ENCODE data around the gene CLDN14. TPM values are rescaled to one million over a fixed set of nuclear protein-coding genes. Genes with fewer than 3 reads are reported as not detected.
"Not testable (repeated sequence)": the region's sequence is repeated elsewhere in the genome, so short reads cannot be mapped to it uniquely, and the experiment has no call there.

Gene CLDN14
- total and polyA plus RNA-seq, 4 donors, result 0.08 to 0.49 (median 0.15) TPM; not detected in 1

DNA sequence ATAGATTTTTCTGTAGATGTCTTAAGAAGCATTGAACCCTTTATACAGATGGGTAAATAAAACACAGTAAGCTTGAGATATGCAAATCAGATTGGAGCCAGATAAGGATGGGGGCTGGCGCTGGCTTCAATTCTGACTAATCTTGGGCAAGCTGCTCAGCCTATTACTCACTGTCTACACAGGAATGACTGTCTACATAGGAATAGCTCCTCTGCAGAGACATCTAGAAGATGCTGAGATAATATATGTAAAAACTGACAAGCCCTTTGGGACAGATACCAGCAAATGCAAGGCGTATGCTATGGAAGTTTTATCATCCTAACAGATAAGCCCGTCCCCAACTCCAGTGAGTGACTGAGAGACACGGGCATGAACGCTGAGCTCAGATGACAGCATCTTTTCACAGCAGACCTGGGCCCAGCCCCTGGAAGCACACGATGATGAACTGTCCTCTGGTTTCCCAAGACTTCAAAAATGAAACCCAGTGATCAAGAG lies 1.7 kb downstream of the CLDN14 start:
- WGBS, 2 donors, result 79 to 88% methylated on average over 6 of the region's 6 CpGs
- Histone ChIP-seq H3K9ac (ENCODE audit: insufficient read depth in 1 of 2, low read length in 2 of 2) (no peak overlapping the region), H3K27ac (ENCODE audit: low read depth in 1 of 2, low read length in 1 of 2) (no peak overlapping the region), H3K36me3 (ENCODE audit: control insufficient read depth in 4 of 4, insufficient read depth in 4 of 4, low read length in 4 of 4) (no peaks in the 10 kb centered on the region), H3K4me1 (ENCODE audit: control insufficient read depth in 5 of 5, insufficient read depth in 5 of 5, low read length in 5 of 5) (peaks cover 0 to 35% (median 19%) of the 10 kb centered on the region in 5 donors), H3K27me3 (ENCODE audit: control insufficient read depth in 3 of 3, insufficient read depth in 3 of 3, low read length in 2 of 3) (no peaks in the 10 kb centered on the region), H3K4me3 (no peak overlapping the region), H3K9me3 (ENCODE audit: control insufficient read depth in 4 of 4, insufficient read depth in 3 of 4, low read length in 3 of 4) (no peaks in the 10 kb centered on the region)
- ATAC-seq (ENCODE audit: insufficient read depth, low FRiP score) (no peak), DNase-seq (no peak)
- no peak for TF ChIP-seq CTCF (IDR thresholded peaks at IDR 0.05; ENCODE audit: control extremely low read depth, extremely low read depth)

- Histone ChIP-seq H3K4me3 (no peak overlapping the region), H3K9ac (ENCODE audit: insufficient read depth in 1 of 2, low read length in 2 of 2) (no peak overlapping the region), H3K27ac (ENCODE audit: low read depth in 1 of 2, low read length in 1 of 2) (no peak overlapping the region), H3K27me3 (ENCODE audit: control insufficient read depth in 3 of 3, insufficient read depth in 3 of 3, low read length in 2 of 3) (no peaks in the 10 kb centered on the region), H3K36me3 (ENCODE audit: control insufficient read depth in 4 of 4, insufficient read depth in 4 of 4, low read length in 4 of 4) (no peaks in the 10 kb centered on the region), H3K4me1 (ENCODE audit: control insufficient read depth in 5 of 5, insufficient read depth in 5 of 5, low read length in 5 of 5) (peaks cover 0 to 35% (median 19%) of the 10 kb centered on the region in 5 donors), H3K9me3 (ENCODE audit: control insufficient read depth in 4 of 4, insufficient read depth in 3 of 4, low read length in 3 of 4) (no peaks in the 10 kb centered on the region)
- TF ChIP-seq CTCF (IDR thresholded peaks at IDR 0.05; ENCODE audit: control extremely low read depth, extremely low read depth), result no peak
- DNase-seq, result no peak
- WGBS, 2 donors, result 85 to 88% methylated on average over 7 of the region's 7 CpGs
- ATAC-seq (ENCODE audit: insufficient read depth, low FRiP score), result no peak
These were observed 2.4 kb downstream of the CLDN14 start for GRCh38 chr21:36477559-36477958.

DNA sequence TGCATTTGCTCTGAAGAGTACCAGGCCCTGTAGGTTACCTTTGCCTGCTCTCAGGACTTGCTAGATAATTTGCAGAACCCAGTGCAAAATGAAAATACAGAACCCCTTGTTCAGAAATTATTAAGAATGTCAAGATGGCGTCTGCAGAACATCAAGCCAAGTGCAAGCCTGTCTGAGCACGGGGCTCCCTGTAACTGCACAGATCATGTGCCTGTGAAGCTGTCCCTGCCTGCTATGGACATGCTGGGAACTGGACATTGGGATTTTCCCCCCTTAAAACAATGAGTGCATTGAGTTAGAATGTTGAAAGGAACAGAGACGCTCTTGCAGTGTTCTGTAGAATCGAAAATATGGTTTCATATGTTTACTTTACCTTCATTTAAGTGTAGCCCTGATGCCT lies 2.9 kb downstream of the CLDN14 start:
- Histone ChIP-seq H3K4me1 (ENCODE audit: control insufficient read depth in 5 of 5, insufficient read depth in 5 of 5, low read length in 5 of 5) (peaks cover 0 to 35% (median 19%) of the 10 kb centered on the region in 5 donors), H3K27me3 (ENCODE audit: control insufficient read depth in 3 of 3, insufficient read depth in 3 of 3, low read length in 2 of 3) (no peaks in the 10 kb centered on the region), H3K27ac (ENCODE audit: low read depth in 1 of 2, low read length in 1 of 2) (no peak overlapping the region), H3K9me3 (ENCODE audit: control insufficient read depth in 4 of 4, insufficient read depth in 3 of 4, low read length in 3 of 4) (peaks cover 0 to 1% (median 0%) of the 10 kb centered on the region in 4 donors), H3K4me3 (no peak overlapping the region), H3K9ac (ENCODE audit: insufficient read depth in 1 of 2, low read length in 2 of 2) (no peak overlapping the region), H3K36me3 (ENCODE audit: control insufficient read depth in 4 of 4, insufficient read depth in 4 of 4, low read length in 4 of 4) (no peaks in the 10 kb centered on the region)
- no peak for DNase-seq
- no peak for ATAC-seq (ENCODE audit: insufficient read depth, low FRiP score)
- WGBS, 2 donors, result 80 to 90% methylated on average over 4 of the region's 4 CpGs
- no peak for TF ChIP-seq CTCF (IDR thresholded peaks at IDR 0.05; ENCODE audit: control extremely low read depth, extremely low read depth)

DNA sequence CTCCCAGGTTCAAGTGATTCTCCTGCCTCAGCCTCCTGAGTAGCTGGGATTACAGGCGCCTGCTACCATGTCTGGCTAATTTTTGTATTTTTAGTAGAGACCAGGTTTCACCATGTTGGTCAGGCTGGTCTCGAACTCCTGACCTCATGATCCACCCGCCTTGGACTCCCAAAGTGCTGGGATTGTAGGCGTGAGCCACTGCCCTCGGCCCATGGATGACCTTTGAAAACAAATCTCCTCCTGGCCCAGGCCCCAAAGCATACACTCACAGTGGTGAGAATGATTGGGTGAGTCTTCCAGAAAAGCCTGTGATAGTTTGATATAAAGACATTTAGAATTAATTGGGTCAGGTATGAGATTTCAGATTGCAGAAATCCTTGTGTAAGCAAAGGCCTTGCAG lies 3.4 kb downstream of the CLDN14 start:
- not testable (repeated sequence) for H3K4me3 ChIP-seq; H3K9ac ChIP-seq (ENCODE audit: insufficient read depth in 1 of 2, low read length in 2 of 2); DNase-seq; H3K27ac ChIP-seq (ENCODE audit: low read depth in 1 of 2, low read length in 1 of 2); H3K27me3 ChIP-seq (ENCODE audit: control insufficient read depth in 3 of 3, insufficient read depth in 3 of 3, low read length in 2 of 3); H3K36me3 ChIP-seq (ENCODE audit: control insufficient read depth in 4 of 4, insufficient read depth in 4 of 4, low read length in 4 of 4); ATAC-seq (ENCODE audit: insufficient read depth, low FRiP score); H3K9me3 ChIP-seq (ENCODE audit: control insufficient read depth in 4 of 4, insufficient read depth in 3 of 4, low read length in 3 of 4)
- peaks cover 0 to 30% (median 15%) of the 10 kb centered on the region in 5 donors for H3K4me1 ChIP-seq (ENCODE audit: control insufficient read depth in 5 of 5, insufficient read depth in 5 of 5, low read length in 5 of 5)
- WGBS, 2 donors, result 92% methylated on average over 5 of the region's 5 CpGs

Data from lung (tissue), 12 donors.